Sigmoid colon (tissue), 4 donors: ENCODE results near the gene OR4S1.

ENCODE experiments used
- EP300 ChIP-seq, 4 donors: sonication (generic); formaldehyde crosslinking; IDR thresholded peaks; one replicate each; pipeline ENCODE4 v1.6.1; 2017; ENCODE audit warnings: antibody characterized with exemption in 4 of 4
- TF ChIP-seq, protein P1 (sequence below), 4 experiments: fragments of 450-650 bp in 3 of 4; fragments of 200-600 bp in 1 of 4; IDR thresholded peaks; one replicate each; pipeline ENCODE4 v1.5.1; 2016 to 2019; ENCODE audit warnings: antibody characterized with exemption in 4 of 4, mild to moderate bottlenecking in 3 of 4, moderate library complexity in 2 of 4

DNA sequence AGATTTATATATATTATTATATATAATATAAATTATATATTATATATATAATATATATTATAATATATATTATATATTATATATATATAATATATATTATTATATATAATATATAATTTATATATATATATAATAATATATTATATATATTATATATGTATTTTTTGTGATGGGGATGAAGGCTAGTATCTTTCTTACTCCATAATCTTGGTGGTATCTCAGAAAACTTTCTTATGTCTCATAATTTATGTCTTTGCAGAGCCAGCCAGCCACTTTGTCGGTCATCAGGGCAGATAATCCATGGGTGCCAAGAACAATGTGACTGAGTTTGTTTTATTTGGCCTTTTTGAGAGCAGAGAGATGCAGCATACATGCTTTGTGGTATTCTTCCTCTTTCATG is at the start of gene OR4S1:
- TF ChIP-seq, protein P1, sequence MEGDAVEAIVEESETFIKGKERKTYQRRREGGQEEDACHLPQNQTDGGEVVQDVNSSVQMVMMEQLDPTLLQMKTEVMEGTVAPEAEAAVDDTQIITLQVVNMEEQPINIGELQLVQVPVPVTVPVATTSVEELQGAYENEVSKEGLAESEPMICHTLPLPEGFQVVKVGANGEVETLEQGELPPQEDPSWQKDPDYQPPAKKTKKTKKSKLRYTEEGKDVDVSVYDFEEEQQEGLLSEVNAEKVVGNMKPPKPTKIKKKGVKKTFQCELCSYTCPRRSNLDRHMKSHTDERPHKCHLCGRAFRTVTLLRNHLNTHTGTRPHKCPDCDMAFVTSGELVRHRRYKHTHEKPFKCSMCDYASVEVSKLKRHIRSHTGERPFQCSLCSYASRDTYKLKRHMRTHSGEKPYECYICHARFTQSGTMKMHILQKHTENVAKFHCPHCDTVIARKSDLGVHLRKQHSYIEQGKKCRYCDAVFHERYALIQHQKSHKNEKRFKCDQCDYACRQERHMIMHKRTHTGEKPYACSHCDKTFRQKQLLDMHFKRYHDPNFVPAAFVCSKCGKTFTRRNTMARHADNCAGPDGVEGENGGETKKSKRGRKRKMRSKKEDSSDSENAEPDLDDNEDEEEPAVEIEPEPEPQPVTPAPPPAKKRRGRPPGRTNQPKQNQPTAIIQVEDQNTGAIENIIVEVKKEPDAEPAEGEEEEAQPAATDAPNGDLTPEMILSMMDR (IDR thresholded peaks at IDR 0.05) = no peak
- TF ChIP-seq EP300 (IDR thresholded peaks at IDR 0.05) = no peak
